Measurements from ENCODE around the gene RAC2.

GRCh38 chr22:37253126-37253660 is 9.1 kb upstream of the RAC2 start:
- TF ChIP-seq CTCF (IDR thresholded peaks at IDR 0.05 in 4 of 5, conservative IDR thresholded peaks at IDR 0.05 in 1 of 5) (no peak), POLR2A (IDR thresholded peaks at IDR 0.05) (no peak)

All from gastrocnemius medialis (tissue), 4 donors.